ENCODE measurements around the gene GABARAP. TPM values are rescaled to one million over a fixed set of nuclear protein-coding genes. Genes with fewer than 3 reads are reported as not detected.
A peak's percentile ranks its signal among the peaks of the same experiment; 100 is the strongest.

The GABARAP gene
- total and polyA plus RNA-seq, 2 of the 13 experiments (the other 11 are each of a cell fraction or from before 2014, with no cell fraction given): 161 to 310 TPM

DNA sequence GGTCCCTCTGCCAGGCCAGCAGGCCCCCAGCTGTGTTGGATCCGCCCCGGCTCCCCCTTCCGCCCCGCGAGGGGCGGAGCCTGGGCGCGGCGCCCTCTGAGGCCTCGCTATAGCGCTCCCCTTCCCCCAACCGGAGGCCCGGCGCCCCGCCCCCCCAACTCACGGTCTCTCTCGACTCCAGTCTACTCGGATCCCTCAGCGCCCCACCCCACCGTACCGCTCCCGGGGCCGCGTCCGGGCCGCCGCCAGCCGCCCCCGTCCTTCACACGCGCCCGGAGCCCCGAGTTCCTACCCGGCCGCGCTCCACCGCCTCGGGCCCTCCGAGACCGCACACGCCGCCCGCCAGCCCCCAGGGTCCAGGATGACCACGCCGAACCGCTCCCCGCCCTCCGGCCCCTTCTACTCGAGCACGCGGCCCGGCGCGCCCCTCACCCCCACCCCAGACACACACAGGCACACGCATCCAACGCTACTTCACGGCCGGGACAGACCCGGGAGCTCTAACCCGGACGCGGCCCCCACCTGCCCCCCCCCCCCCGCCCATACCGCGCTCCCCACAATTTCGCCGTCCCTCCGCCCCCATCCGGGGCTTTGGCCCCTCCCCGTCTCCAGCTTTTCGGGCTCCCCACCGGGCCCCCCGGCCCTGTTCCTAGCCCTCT lies 4.4 kb downstream of the GABARAP start (continued):
- TF ChIP-seq ZNF556 (CRISPR knock-in tag; IDR thresholded peaks at IDR 0.05; ENCODE audit: borderline replicate concordance): peak; percentile 26; the same call in 1 of the 2 replicates

DNA sequence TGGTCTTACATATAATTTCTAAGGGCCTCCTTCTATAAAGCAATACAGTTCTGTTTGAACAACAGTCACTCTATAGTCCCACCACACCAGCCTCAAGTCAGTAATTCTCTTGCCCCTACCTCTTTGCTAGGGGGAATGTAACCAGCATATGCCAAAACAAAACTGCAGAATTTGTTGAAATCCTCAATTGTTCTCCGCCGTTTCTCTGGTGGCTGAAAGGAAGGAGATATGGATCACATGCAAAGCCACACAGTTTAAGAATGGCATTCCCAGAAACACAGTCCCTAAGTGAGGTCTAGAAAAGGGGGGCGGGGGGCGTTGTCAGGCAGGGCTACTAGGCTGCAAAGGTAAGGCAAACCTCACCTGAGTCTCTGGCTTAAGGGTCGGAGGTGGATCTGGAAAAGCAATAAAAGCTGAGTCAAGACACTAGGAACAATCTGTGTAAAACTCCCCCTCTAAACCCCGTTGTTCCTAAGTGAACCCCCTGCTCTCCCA lies 4.9 kb downstream of the GABARAP start:
- in situ Hi-C loops (cut with HindIII; ENCODE audit: extremely low pct_ligation_motif_present, low pct_unique_long_range_greater_than_20kb): no loop called here
- Histone ChIP-seq H3K9me3 (ENCODE audit: low read length) (no peaks in the 10 kb centered on the region), H2AFZ (ENCODE audit: low read length) (no peak overlapping the region), H4K20me1 (ENCODE audit: insufficient read depth, low read length) (peaks cover 7% of the 10 kb centered on the region; the same call in 1 of the 2 replicates), H3K4me1 (ENCODE audit: insufficient read depth, low read length) (peaks cover 53% of the 10 kb centered on the region), H3K4me2 (ENCODE audit: low read depth, low read length) (peak overlapping the region; percentile 84), H3K27me3 (ENCODE audit: control insufficient read depth in 1 of 2, insufficient read depth in 2 of 2, low read length in 2 of 2) (no peaks in the 10 kb centered on the region; a peak in 1 of 5 replicates), H3K79me2 (ENCODE audit: insufficient read depth, low read length) (peaks cover 62% of the 10 kb centered on the region), H3K9ac (ENCODE audit: insufficient read depth, low read depth, low read length) (peak overlapping the region; percentile 96), H3K27ac (ENCODE audit: extremely low read length, insufficient read depth, low read length) (peak overlapping the region; percentile 88), H3K36me3 (replicated peaks in 1 of 2; ENCODE audit: control insufficient read depth in 1 of 2, insufficient read depth in 2 of 2, low read length in 2 of 2) (peaks cover 10 to 24% of the 10 kb centered on the region in 2 experiments), H3K4me3 (replicated peaks in 1 of 3; ENCODE audit: insufficient read depth in 1 of 3, low read depth in 2 of 3, low read length in 3 of 3) (peak overlapping the region; percentile 97 to 98 (median 98); a peak in 5 of 6 replicates)
- BruUV-seq (replicated peaks): no TSS peak
- intact Hi-C loops (cut with micrococcal nuclease; ENCODE audit: unreplicated experiment): loop anchor here (10.0 kb wide), 1 partner anchor 63 kb away; the partner anchor contains the start of gene ASGR1
- WGBS (ENCODE audit: low lambda C conversion rate): 55% methylated on average over 6 of the region's 6 CpGs
- FAIRE-seq (no peak), ATAC-seq (no peak), DNase-seq (ENCODE audit: low spot score) (no peak)
- POLR2A ChIA-PET: interaction anchor here (0.7 to 8.9 kb wide), 11 partner anchors 14 to 202 kb away, joined by 3 to 140 read pairs (median 6); partner anchors contain the start of genes ACADVL, ASGR1, ASGR2 and CTDNEP1
- CTCF ChIA-PET (ENCODE audit: low intra/inter-chr PET ratio, low total read pairs): no interaction called here
- TF ChIP-seq RBM39 (IDR thresholded peaks at IDR 0.05; ENCODE audit: low read depth, low read length, poor library complexity, severe bottlenecking) (no peak), ZNF563 (CRISPR knock-in tag; IDR thresholded peaks at IDR 0.05) (0 out of 2 replicates have a peak, but pooled peaks have one; percentile 10), JUND (CRISPR knock-in tag; IDR thresholded peaks at IDR 0.05) (no peak), LCORL (IDR thresholded peaks at IDR 0.05) (no peak), LCORL (CRISPR knock-in tag; IDR thresholded peaks at IDR 0.05) (0 out of 2 replicates have a peak, but pooled peaks have one; percentile 14)
- TF ChIP-seq, protein P1, sequence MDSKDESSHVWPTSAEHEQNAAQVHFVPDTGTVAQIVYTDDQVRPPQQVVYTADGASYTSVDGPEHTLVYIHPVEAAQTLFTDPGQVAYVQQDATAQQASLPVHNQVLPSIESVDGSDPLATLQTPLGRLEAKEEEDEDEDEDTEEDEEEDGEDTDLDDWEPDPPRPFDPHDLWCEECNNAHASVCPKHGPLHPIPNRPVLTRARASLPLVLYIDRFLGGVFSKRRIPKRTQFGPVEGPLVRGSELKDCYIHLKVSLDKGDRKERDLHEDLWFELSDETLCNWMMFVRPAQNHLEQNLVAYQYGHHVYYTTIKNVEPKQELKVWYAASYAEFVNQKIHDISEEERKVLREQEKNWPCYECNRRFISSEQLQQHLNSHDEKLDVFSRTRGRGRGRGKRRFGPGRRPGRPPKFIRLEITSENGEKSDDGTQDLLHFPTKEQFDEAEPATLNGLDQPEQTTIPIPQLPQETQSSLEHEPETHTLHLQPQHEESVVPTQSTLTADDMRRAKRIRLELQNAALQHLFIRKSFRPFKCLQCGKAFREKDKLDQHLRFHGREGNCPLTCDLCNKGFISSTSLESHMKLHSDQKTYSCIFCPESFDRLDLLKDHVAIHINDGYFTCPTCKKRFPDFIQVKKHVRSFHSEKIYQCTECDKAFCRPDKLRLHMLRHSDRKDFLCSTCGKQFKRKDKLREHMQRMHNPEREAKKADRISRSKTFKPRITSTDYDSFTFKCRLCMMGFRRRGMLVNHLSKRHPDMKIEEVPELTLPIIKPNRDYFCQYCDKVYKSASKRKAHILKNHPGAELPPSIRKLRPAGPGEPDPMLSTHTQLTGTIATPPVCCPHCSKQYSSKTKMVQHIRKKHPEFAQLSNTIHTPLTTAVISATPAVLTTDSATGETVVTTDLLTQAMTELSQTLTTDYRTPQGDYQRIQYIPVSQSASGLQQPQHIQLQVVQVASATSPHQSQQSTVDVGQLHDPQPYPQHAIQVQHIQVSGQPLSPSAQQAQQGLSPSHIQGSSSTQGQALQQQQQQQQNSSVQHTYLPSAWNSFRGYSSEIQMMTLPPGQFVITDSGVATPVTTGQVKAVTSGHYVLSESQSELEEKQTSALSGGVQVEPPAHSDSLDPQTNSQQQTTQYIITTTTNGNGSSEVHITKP (CRISPR knock-in tag; IDR thresholded peaks at IDR 0.05; ENCODE audit: low read depth): 0 out of 2 replicates have a peak, but pooled peaks have one; percentile 60
- TF ChIP-seq, protein P2, sequence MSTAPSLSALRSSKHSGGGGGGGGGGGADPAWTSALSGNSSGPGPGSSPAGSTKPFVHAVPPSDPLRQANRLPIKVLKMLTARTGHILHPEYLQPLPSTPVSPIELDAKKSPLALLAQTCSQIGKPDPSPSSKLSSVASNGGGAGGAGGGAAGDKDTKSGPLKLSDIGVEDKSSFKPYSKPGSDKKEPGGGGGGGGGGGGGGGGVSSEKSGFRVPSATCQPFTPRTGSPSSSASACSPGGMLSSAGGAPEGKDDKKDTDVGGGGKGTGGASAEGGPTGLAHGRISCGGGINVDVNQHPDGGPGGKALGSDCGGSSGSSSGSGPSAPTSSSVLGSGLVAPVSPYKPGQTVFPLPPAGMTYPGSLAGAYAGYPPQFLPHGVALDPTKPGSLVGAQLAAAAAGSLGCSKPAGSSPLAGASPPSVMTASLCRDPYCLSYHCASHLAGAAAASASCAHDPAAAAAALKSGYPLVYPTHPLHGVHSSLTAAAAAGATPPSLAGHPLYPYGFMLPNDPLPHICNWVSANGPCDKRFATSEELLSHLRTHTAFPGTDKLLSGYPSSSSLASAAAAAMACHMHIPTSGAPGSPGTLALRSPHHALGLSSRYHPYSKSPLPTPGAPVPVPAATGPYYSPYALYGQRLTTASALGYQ (CRISPR knock-in tag; IDR thresholded peaks at IDR 0.05): no peak
- TF ChIP-seq, protein P3, sequence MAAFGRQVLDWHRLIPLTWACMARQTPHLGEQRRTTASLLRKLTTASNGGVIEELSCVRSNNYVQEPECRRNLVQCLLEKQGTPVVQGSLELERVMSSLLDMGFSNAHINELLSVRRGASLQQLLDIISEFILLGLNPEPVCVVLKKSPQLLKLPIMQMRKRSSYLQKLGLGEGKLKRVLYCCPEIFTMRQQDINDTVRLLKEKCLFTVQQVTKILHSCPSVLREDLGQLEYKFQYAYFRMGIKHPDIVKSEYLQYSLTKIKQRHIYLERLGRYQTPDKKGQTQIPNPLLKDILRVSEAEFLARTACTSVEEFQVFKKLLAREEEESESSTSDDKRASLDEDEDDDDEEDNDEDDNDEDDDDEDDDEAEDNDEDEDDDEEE (CRISPR knock-in tag; IDR thresholded peaks at IDR 0.05): 0 out of 2 replicates have a peak, but pooled peaks have one; percentile 27
- TF ChIP-seq, protein P4, sequence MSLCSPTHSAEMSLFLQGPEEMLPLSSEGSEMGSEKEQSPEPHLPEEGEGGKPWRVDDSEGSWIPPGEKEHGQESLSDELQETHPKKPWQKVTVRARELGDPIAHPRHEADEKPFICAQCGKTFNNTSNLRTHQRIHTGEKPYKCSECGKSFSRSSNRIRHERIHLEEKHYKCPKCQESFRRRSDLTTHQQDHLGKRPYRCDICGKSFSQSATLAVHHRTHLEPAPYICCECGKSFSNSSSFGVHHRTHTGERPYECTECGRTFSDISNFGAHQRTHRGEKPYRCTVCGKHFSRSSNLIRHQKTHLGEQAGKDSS (CRISPR knock-in tag; IDR thresholded peaks at IDR 0.05; ENCODE audit: borderline replicate concordance, low read depth): no peak
- TF ChIP-seq, protein P5, sequence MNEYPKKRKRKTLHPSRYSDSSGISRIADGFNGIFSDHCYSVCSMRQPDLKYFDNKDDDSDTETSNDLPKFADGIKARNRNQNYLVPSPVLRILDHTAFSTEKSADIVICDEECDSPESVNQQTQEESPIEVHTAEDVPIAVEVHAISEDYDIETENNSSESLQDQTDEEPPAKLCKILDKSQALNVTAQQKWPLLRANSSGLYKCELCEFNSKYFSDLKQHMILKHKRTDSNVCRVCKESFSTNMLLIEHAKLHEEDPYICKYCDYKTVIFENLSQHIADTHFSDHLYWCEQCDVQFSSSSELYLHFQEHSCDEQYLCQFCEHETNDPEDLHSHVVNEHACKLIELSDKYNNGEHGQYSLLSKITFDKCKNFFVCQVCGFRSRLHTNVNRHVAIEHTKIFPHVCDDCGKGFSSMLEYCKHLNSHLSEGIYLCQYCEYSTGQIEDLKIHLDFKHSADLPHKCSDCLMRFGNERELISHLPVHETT (CRISPR knock-in tag; conservative IDR thresholded peaks at IDR 0.05): no peak
